Stimulated activated CD4-positive, alpha-beta T cell treated with anti-CD3 and anti-CD28 coated beads, Interleukin-4, amount 100 ng/mL, for 4 hours (primary cell): ENCODE measurements around the gene EIF3J.
"Not testable (repeated sequence)": the region's sequence is repeated elsewhere in the genome, so short reads cannot be mapped to it uniquely, and the experiment has no call there.

Experiments
- DNase-seq, 2 experiments: peaks; one replicate each; pipeline ENCODE4 v3.0.0-alpha.2; 2020

EIF3J gene, protein sequence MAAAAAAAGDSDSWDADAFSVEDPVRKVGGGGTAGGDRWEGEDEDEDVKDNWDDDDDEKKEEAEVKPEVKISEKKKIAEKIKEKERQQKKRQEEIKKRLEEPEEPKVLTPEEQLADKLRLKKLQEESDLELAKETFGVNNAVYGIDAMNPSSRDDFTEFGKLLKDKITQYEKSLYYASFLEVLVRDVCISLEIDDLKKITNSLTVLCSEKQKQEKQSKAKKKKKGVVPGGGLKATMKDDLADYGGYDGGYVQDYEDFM

DNA sequence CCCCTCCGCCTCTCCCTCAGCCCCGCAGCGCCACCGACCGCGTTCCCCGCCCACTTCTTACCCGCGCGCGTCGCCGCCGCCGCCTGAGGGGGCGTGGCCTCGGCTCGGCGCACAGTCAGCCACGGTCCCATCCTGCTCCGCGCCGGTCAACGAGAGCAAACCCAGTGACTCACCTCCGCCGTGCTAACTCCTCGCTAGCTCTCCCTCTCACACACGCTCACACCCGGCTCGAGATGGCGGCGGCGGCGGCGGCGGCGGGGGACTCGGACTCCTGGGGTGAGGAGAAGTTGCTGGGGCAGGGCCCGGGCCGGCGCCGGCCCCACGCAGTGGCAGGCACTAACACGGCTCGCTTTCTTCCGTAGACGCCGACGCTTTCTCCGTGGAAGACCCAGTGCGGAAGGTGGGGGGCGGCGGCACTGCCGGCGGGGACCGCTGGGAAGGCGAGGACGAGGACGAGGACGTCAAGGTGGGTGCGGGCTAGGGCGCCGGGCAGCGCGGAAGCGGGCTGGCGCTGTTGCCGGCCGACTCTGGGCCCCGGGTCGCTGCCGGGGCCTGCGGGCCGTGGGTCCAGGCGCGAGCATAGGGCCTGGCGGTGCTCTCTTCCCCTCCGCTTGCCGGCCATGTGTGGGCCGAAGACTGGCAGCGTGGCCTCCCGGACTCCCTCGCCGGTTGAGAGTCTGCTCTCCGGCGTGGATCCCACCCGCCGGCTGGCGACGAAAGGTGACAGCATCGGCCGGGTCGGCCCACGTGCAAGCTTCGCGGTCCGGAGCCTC lies at the start of gene EIF3J:
Gene EIF3J, plus strand, starts transcription at position 186 of the 773 bp plus-strand sequence. Its CDS starts 48 bp downstream, at position 234.
- DNase-seq: peak; percentile 91 to 95

DNA sequence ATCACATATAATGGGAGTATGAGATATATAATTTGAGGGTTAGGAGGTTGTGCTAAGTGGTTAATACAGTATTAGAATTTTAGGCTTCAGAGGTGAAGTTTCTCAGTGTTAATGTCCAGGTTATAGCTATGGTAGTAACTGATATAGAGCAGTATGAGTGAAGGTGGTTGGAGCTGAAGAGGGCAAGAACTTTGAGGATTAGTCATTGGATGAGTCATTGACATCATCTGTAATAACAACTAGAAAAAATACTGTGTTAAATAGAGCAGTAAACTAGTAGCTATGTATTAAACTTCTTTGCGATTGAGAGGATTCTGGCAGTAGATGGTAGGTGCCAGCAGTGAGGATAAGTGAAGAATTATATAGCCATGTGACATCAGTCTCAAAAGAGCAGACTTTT lies 47.5 kb upstream of the EIF3J start:
- DNase-seq: no peak

DNA sequence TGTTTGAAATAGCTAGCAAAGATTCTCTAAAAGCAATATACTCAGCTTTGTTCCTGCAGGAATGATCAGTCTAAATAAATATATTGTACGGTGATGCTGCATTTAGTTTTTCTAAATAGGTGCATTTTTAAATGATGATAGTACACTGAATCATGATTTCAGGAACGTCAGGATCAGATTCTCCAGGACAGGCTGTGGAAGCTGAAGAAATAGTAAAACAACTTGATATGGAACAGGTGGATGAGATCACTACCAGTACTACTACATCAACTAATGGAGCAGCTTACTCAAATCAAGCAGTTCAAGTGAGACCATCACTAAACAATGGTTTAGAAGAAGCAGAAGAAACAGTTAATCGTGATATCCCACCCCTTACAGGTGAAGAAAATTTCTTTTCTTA lies 46.3 kb upstream of the EIF3J start:
- DNase-seq: no peak

GRCh38 chr15:44492040-44492439 lies 44.9 kb upstream of the EIF3J start:
- no peak for DNase-seq

DNA sequence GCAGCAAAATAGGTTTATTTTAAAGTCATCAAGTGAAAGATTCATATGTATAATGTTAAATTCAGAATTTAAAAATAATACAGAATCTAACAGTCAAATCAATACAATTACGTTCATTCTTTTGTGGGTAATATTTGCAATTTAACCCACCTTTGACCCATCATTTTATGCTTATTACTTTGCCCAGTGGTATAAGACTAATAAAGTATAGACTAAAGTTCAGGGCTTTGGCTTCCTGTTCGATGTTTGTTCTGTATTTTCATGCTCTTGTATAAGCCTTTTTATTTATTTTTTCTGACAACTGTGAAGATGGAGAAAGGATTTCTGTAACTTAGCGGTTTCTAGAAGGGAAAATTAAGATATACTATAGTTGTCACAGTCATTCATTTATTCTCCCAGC lies 44.3 kb upstream of the EIF3J start:
- no peak for DNase-seq

GRCh38 chr15:44495562-44495961 lies 41.4 kb upstream of the EIF3J start:
- no peak for DNase-seq

GRCh38 chr15:44500555-44500954 lies 36.4 kb upstream of the EIF3J start:
- no peak for DNase-seq

DNA sequence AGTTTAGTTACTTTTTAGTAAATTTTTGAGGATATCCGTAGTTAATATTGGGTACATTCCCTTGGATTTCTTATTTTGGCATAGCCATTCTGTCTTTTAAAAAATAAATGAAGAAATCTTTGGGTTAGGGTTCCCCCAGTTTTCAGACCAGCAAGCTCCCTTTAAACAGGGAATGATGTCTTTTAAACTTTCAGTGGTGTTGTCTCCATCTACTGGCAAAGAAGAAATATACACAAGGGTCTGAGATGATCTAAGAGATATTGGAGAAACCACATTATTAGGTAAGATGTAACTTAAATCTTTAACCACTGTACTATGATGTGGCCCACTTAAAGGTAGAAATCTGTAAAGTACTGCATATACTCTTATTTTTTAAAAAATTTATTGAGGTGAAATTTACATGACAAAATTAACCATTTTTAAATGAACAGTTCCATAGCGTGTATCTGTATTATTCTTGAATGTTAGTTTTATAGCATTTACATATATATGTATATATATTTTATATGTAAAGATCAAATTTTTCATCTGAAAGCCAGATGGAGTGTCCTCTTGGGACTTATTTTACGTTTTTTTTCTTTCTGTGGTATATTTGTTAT lies 35.1 kb upstream of the EIF3J start:
- DNase-seq: no peak

DNA sequence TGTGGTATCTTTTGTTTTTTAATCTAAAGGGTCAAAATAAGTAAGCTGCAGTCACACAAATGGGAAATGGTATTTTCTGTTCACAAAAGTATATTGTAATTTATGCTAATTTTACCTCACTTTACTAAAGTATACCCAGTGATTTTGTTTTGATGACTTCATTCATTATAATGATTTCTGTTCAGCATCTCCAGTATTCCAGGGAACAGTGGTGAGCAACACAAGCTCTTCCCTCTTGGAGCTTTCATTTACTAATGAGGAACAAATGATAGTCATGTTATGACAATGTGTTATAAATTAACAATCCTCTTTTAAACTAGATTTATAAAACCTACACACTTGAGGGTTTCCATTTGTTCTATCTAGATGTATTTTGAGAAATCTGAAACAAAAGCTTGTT lies 20.5 kb upstream of the EIF3J start:
- no peak for DNase-seq

GRCh38 chr15:44519537-44519936 lies 17.4 kb upstream of the EIF3J start:
- no peak for DNase-seq

DNA sequence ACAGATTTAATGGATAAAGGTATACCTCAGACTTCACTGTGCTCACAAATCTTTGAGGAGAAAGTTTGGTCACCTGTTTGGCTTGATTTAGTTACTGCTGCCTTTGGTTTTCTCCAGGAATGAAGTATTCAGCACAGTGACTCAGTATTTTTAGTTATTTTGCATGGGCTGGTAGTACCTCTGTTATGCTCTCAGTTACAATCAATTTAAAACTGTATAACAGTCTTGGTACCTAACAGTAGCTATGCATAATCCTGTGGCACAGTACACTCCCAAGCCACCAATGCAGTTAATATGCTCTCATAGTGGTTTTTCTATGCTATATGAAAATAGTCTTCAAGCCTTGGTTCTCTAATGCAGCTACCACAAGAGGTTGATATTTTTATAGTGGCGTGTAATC lies 11.9 kb upstream of the EIF3J start:
- DNase-seq: no peak

DNA sequence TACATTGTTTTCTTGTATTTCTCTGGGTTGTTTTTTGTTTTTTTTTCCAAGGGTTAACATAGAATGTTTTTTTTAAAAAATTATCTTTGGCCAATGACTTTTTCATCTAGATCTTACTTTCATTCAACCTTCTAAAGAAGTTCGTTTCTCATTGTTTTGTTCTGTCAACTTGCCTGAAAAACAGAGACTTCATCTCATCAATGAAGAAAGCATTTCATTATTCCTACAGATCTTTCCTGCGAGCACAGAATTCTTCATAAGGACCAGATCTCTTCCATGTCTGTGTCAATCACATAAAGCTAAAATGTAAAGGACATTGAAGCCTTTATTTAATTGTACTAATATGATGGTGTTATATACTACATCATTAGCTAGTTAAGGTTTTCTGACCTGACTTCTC lies 9.7 kb upstream of the EIF3J start:
- DNase-seq: no peak

GRCh38 chr15:44529864-44530604 lies 6.9 kb upstream of the EIF3J start:
- DNase-seq: no peak

DNA sequence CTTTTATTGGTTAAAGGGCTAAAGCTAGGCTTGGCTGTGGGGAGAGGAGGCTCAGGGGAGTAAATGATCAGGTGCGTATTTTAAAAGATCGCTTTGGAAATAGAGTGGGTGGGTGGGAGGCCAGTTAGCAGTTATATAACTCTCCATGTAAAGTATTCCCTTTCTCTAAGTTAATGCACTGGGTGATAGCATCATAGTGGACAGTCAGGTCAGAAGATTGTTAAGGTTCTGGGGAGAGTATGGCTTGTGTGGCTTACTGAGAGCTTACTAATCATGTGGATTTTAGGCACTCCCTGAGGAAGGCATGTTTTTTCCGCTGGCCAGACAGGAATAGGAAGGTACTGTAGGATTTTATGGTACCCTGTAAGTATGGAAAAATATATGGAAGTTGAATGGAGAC lies 6.3 kb upstream of the EIF3J start:
- no peak for DNase-seq

DNA sequence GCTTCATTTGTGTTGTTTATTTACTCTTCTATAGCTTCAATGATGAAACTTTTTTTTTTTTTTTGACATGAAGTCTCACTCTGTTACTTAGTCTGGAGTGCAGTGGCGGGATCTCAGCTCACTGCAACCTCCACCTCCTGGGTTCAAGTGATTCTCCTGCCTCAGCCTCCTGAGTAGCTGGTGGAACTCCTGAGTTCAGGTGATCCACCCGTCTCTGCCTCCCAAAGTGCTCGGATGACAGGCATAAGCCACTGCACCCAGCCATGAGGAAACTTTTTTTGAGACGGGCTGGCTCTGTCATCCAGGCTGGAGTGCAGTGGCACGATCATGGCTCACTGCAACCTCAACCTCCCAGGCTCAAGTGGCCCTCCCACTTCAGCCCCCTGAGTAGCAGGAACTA lies 4.7 kb upstream of the EIF3J start:
- not testable (repeated sequence) for DNase-seq

- no peak for DNase-seq
Observed at GRCh38 chr15:44532689-44533088, 4.3 kb upstream of the EIF3J start.

DNA sequence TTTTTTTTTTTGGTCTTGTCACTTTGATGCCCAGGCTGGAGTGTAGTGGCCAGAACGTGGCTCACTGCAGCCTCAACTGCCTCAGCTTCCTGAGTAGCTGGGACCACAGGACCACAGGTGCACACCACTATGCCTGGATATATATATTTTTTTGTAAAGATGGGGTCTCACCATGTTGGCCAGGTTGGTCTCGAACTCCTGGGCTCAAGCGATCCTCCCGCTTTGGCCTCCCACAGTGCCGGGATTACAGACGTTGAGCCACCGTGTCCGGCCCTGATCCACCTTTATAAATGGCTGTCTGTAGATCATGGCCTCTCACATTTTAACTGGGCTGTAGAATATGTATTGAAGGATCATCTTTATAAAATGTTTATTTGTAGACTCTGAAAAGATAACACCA lies 1.9 kb upstream of the EIF3J start:
- no peak for DNase-seq

GRCh38 chr15:44535523-44536301 lies 1.2 kb upstream of the EIF3J start:
- peak in 1 of 2 experiments; percentile 6 for DNase-seq

- DNase-seq: no peak
Observed at GRCh38 chr15:44536302-44536961, 515 bp upstream of the EIF3J start.

GRCh38 chr15:44537735-44538240 lies 841 bp downstream of the EIF3J start:
- no peak for DNase-seq

- DNase-seq: no peak
Observed at GRCh38 chr15:44541282-44541958, 4.5 kb downstream of the EIF3J start.
